ENCODE results near the gene CHRM5.
"Not testable (repeated sequence)": the region's sequence is repeated elsewhere in the genome, so short reads cannot be mapped to it uniquely, and the experiment has no call there.

The CHRM5 gene

DNA sequence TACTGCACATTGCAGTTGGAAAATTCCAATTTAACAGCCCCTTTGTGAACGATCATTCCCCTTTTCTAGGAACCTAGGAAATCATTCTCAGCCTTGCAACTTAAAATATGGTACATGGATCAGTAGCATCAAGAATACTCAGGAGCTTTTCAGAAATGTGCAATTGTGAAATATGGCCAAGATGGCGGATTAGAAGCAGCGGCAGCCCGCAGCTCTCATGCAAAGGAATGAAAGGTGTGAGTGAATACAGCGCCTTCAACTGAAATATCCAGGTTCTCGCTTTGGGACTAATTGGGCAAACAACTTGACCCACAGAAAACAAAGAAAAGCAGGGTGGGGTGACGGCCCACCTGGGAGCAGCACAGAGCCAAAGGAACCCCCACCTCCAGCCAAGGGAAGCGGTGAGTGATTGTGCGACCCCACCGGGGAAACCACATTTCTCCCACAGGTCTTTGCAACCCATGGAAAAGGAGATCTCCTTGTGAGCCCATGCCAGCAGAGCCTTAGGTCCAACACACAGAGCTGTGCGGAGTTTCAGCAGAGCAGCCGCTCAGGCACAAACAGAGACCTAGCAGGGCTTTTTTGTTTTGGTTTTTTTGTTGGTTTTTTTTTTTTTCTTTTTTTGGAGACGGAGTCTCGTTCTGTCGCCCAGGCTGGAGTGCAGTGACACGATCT lies 78.3 kb downstream of the CHRM5 start:
- no peak overlapping the region for H3K4me3 ChIP-seq (ENCODE audit: low read depth, low read length)
- no peak for DNase-seq (ENCODE audit: low read depth)
- TF ChIP-seq, protein P1, sequence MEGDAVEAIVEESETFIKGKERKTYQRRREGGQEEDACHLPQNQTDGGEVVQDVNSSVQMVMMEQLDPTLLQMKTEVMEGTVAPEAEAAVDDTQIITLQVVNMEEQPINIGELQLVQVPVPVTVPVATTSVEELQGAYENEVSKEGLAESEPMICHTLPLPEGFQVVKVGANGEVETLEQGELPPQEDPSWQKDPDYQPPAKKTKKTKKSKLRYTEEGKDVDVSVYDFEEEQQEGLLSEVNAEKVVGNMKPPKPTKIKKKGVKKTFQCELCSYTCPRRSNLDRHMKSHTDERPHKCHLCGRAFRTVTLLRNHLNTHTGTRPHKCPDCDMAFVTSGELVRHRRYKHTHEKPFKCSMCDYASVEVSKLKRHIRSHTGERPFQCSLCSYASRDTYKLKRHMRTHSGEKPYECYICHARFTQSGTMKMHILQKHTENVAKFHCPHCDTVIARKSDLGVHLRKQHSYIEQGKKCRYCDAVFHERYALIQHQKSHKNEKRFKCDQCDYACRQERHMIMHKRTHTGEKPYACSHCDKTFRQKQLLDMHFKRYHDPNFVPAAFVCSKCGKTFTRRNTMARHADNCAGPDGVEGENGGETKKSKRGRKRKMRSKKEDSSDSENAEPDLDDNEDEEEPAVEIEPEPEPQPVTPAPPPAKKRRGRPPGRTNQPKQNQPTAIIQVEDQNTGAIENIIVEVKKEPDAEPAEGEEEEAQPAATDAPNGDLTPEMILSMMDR (IDR thresholded peaks at IDR 0.05; ENCODE audit: insufficient read depth, low read depth, low read length, missing control alignments), result no peak

DNA sequence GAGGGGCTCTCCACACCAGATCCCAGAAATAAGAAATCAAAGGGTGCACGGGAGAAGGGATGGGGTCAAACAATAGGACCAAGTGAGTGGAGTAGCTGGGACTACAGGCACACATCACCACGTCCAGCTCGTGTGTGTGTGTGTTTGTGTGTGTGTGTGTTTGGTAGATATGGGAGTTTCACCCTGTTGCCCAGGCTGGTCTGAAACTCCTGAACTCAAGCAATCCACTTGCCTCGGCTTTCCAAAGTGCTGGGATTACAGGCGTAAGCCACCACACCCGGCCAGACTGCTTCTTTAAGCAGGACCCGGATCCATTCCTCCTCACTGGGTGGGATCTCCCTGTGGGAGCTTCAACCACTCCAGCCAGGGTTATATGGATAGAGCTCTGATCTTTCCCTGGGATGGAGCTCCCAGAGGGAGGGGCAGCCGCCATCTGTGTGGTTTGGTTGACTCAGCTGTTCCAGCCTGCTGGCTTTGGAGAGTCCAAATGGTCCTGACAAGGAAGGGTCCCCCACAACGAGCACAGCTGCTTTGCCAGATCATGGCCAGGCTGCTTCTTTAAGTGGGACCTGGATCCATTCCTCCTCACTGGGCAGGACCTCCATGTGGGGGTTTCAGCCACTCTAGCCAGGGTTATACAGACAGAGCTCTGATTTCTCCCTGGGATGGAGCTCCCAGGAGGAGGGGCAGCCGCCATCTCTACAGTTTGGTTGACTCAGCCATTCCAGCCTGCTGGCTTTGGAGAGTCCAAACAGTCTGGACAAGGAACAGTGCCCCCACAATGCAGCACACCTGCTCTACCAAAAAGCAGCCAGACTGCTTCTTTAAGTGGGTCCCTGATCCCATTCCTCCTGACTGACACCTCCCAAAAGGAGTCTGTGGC lies 79.8 kb downstream of the CHRM5 start:
- H3K4me3 ChIP-seq (ENCODE audit: low read depth, low read length), result no peak overlapping the region
- no peak for DNase-seq (ENCODE audit: low read depth)
- TF ChIP-seq, protein P1 (IDR thresholded peaks at IDR 0.05; ENCODE audit: insufficient read depth, low read depth, low read length, missing control alignments), result no peak

DNA sequence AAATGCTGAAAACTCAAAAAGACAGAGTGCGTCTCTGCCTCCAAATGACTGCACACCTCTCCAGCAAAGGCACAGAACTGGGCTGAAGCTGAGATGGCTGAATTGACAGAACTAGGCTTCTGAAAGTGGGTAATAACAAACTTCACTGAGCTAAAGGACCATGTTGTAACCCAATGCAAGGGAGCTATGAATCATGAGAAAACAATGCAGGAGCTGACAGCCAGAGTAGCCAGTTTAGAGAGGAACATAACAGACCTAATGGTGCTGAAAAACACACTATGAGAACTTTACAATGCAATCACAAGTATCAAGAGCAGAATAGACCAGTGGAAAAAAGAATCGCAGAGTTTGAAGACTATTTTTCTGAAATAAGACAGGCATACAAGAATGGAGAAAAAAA lies 80.8 kb downstream of the CHRM5 start:
- no peak overlapping the region for H3K4me3 ChIP-seq (ENCODE audit: low read depth, low read length)
- TF ChIP-seq, protein P1 (IDR thresholded peaks at IDR 0.05; ENCODE audit: insufficient read depth, low read depth, low read length, missing control alignments), result no peak
- DNase-seq (ENCODE audit: low read depth), result no peak

DNA sequence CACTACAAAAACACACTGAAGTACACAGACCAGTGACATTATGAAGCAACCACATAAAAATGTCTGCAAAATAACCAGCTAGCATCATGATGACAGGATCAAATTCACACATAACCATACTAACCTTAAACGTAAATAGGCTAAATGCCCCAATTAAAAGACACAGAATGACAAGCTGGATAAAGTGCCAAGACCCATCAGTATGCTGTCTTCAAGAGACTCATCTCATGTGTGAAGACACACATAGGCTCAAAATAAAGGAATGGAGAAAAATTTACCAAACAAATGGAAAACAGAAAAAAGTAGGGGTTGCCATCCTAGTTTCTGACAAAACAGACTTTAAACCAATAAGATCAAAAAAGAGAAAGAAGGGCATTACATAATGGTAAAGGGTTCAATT lies 82.1 kb downstream of the CHRM5 start:
- DNase-seq (ENCODE audit: low read depth); H3K4me3 ChIP-seq (ENCODE audit: low read depth, low read length): not testable (repeated sequence)

DNA sequence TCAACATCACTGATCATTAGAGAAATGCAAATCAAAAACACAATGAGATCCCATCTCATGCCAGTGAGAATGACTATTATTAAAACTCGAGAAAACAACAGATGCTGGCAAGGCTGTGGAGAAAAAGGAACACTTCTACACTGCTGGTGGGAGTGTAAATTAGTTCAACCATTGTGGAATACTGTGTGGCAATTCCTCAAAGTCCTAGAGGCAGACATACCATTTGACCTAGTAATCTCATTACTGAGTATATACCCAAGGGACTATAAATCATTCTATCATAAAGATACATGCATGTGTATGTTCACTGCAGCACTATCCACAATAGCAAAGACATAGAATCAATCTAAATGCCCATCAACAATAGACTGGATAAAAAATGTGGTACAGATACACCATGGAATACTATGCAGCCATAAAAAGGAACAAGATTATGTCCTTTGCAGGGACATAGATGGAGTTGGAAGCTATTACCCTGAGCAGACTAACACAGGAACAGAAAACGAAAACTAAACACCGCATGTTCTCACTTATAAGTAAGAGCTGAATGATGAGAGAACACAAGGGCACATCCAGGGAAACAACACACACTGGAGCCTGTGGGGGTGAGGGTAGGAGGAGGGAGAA lies 85.9 kb downstream of the CHRM5 start:
- TF ChIP-seq, protein P1 (IDR thresholded peaks at IDR 0.05; ENCODE audit: insufficient read depth, low read depth, low read length, missing control alignments), result no peak
- no peak overlapping the region for H3K4me3 ChIP-seq (ENCODE audit: low read depth, low read length)
- DNase-seq (ENCODE audit: low read depth), result no peak

DNA sequence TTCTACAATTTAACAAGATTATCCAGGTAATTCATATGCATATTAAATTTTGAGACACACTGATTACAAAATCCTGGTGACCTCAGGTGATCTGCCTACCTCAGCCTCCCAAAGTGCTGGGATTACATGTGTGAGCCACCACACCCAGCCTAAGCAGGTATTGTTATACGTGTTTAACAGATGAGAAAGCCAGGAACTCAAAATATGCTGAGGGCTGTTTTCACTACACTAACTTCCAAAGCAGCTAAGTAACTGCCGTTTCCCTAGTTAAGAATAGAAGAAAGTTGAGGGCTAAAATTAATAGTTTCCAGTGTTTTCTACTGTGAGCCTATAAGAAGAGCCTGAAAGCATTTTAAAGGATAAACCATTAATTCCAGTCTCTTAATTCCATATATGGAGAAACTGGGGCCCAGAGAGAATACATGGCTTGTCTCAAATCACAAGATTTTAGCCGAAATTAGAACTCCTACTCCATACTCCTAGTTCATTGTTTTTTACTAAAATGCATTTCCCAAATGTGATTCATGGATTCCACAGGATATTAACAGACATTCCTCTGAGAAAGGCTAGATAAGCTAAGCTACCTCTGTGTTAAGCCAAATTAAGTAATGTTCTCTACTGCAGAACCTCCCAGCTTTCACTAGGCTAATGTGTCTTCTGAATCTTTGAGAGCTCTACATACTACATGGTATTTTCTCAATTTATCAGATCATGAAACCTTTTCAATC lies 87.7 kb downstream of the CHRM5 start:
- H3K4me3 ChIP-seq (ENCODE audit: low read depth, low read length), result no peak overlapping the region
- TF ChIP-seq, protein P1 (IDR thresholded peaks at IDR 0.05; ENCODE audit: insufficient read depth, low read depth, low read length, missing control alignments), result no peak
- no peak for DNase-seq (ENCODE audit: low read depth)

DNA sequence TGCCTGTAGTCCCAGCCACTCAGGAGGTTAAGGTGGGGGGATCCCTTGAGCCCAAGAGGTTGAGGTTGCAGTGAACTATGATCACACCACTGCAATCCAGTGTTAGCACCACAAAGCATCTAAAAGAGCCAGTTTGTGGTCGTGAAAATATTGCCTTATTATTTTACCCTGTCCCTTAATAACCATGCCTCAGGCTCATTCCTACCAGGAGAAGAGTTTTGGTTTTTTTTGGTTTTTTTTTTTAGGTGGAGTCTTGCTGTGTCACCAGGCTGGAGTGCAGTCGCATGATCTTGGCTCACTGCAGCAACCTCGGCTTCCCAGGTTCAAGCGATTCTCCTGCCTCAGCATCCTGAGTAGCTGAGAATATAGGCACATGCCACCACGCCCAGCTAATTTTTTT lies 88.6 kb downstream of the CHRM5 start:
- H3K4me3 ChIP-seq (ENCODE audit: low read depth, low read length), result no peak overlapping the region
- TF ChIP-seq, protein P1 (IDR thresholded peaks at IDR 0.05; ENCODE audit: insufficient read depth, low read depth, low read length, missing control alignments), result no peak
- no peak for DNase-seq (ENCODE audit: low read depth)

Measured in GM12865 (cell line).